HG03066 (cell line): ENCODE data around the gene GABARAPL1.
A peak's percentile ranks its signal among the peaks of the same experiment; 100 is the strongest.
"Not testable (repeated sequence)": the region's sequence is repeated elsewhere in the genome, so short reads cannot be mapped to it uniquely, and the experiment has no call there.

ENCODE experiments used
- ATAC-seq: cut with Tn5 transposase; IDR thresholded peaks from one replicate; pipeline ENCODE4 v1.9.1; 2021; ENCODE audit warnings: low read depth; ENCODE audit not compliant: unreplicated experiment

The GABARAPL1 gene

GRCh38 chr12:10196210-10196609 is 16.5 kb upstream of the GABARAPL1 start:
- peak; percentile 79 for ATAC-seq

GRCh38 chr12:10197879-10198278 is 14.8 kb upstream of the GABARAPL1 start:
- ATAC-seq = no peak

- not testable (repeated sequence) for ATAC-seq
These were observed 8.2 kb upstream of the GABARAPL1 start for GRCh38 chr12:10204495-10204894.

- ATAC-seq = no peak
These were observed 7.4 kb upstream of the GABARAPL1 start for GRCh38 chr12:10205220-10205807.

GRCh38 chr12:10207136-10207535 is 5.5 kb upstream of the GABARAPL1 start:
- no peak for ATAC-seq

- no peak for ATAC-seq
These were observed 2.5 kb upstream of the GABARAPL1 start for GRCh38 chr12:10210225-10210624.

GRCh38 chr12:10211101-10211939 is 1.4 kb upstream of the GABARAPL1 start:
- no peak for ATAC-seq

GRCh38 chr12:10211940-10212738 is 538 bp upstream of the GABARAPL1 start:
- peak; percentile 60 for ATAC-seq

GRCh38 chr12:10213168-10214135 is 775 bp downstream of the GABARAPL1 start:
- ATAC-seq = peak; percentile 46

GRCh38 chr12:10214136-10214894 is 1.6 kb downstream of the GABARAPL1 start:
- ATAC-seq = no peak

- no peak for ATAC-seq
These were observed 2.2 kb downstream of the GABARAPL1 start for GRCh38 chr12:10214895-10215267.

- no peak for ATAC-seq
These were observed 2.8 kb downstream of the GABARAPL1 start for GRCh38 chr12:10215436-10215835.

GRCh38 chr12:10215946-10216345 is 3.3 kb downstream of the GABARAPL1 start:
- not testable (repeated sequence) for ATAC-seq

GRCh38 chr12:10218021-10218420 is 5.3 kb downstream of the GABARAPL1 start:
- ATAC-seq = no peak

- no peak for ATAC-seq
These were observed 7.9 kb downstream of the GABARAPL1 start for GRCh38 chr12:10220398-10221077.

GRCh38 chr12:10221846-10222245 is 9.2 kb downstream of the GABARAPL1 start:
- ATAC-seq = no peak

GRCh38 chr12:10223208-10223607 is 10.5 kb downstream of the GABARAPL1 start:
- no peak for ATAC-seq

GRCh38 chr12:10225426-10225825 is 12.7 kb downstream of the GABARAPL1 start:
- not testable (repeated sequence) for ATAC-seq

- ATAC-seq = no peak
These were observed 13.4 kb downstream of the GABARAPL1 start for GRCh38 chr12:10226086-10226485.
